ENCODE data around the gene CLK3.
"Not testable (repeated sequence)": the region's sequence is repeated elsewhere in the genome, so short reads cannot be mapped to it uniquely, and the experiment has no call there.

CLK3 gene

DNA sequence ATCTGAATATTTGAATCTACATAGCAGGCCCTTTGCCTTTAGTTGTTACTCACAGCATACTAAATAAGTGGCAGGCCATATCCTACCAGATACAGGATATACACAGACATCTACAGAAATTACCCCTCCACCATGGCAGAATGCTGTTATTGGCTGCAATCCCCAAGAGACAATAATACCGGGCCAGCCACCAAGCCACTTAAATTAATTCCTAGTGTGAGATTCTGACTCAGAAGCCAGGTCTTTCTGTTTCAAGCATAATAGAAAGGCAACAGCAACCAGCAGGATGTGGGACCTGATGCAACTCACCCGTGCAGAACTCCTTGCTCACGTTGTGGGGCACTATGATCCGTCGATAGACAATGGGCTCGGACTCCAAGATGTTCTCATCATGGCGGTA, 39.8 kb downstream of the CLK3 start:
- Histone ChIP-seq H3K9ac (ENCODE audit: insufficient read length, low read depth) (no peak overlapping the region), H3K4me3 (ENCODE audit: insufficient read length, low read depth) (no peak overlapping the region), H3K4me1 (ENCODE audit: insufficient read depth, insufficient read length) (no peaks in the 10 kb centered on the region), H3K27me3 (ENCODE audit: insufficient read depth, insufficient read length) (no peaks in the 10 kb centered on the region), H3K9me3 (ENCODE audit: insufficient read depth, low read length) (no peaks in the 10 kb centered on the region), H3K36me3 (ENCODE audit: insufficient read depth, insufficient read length, low read length) (peaks cover 33% of the 10 kb centered on the region)
- no peak for DNase-seq (ENCODE audit: low read depth, low spot score)
- TF ChIP-seq ZNF274 (IDR thresholded peaks at IDR 0.05; ENCODE audit: low read depth, low read length) = no peak
- TF ChIP-seq SUZ12 (IDR thresholded peaks at IDR 0.05; ENCODE audit: extremely low read depth, insufficient read depth, insufficient read length) = no peak
- no peak for TF ChIP-seq YY1 (IDR thresholded peaks at IDR 0.05; ENCODE audit: insufficient read depth, insufficient read length)

DNA sequence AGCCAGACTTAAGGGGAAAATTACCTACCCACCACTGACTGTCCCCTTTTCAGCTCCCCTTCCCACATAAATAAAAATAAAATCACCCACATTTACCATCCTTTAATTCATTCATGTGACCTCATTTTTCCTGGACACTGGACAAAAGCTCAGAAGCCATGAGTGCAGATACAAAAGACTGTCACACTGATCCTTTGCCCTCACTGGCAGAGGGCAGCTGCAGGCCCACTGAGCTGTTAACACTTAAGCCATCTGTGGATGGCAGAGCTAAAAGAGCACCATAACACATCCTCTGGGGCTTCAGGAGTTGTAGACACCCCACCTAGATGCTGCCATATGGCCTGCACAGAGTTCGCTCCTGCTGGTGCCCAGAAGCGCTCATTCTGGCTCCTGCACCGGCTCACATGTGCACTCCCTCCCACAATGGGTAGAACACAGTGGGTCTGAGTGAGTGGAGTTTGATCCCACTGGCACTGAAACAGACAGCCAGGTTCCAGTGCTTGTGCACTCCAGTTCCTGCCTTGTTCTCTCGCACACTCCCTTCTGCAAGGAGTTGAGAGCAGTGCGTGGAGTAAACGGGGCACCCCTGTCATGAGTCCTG, 41.4 kb downstream of the CLK3 start:
- Histone ChIP-seq H3K27me3 (ENCODE audit: insufficient read depth, insufficient read length) (no peaks in the 10 kb centered on the region), H3K36me3 (ENCODE audit: insufficient read depth, insufficient read length, low read length) (peaks cover 26% of the 10 kb centered on the region), H3K9me3 (ENCODE audit: insufficient read depth, low read length) (no peaks in the 10 kb centered on the region), H3K9ac (ENCODE audit: insufficient read length, low read depth) (no peak overlapping the region), H3K4me1 (ENCODE audit: insufficient read depth, insufficient read length) (no peaks in the 10 kb centered on the region), H3K4me3 (ENCODE audit: insufficient read length, low read depth) (no peak overlapping the region)
- TF ChIP-seq ZNF274 (IDR thresholded peaks at IDR 0.05; ENCODE audit: low read depth, low read length) = no peak
- TF ChIP-seq SUZ12 (IDR thresholded peaks at IDR 0.05; ENCODE audit: extremely low read depth, insufficient read depth, insufficient read length) = no peak
- no peak for TF ChIP-seq YY1 (IDR thresholded peaks at IDR 0.05; ENCODE audit: insufficient read depth, insufficient read length)
- DNase-seq (ENCODE audit: low read depth, low spot score) = no peak

DNA sequence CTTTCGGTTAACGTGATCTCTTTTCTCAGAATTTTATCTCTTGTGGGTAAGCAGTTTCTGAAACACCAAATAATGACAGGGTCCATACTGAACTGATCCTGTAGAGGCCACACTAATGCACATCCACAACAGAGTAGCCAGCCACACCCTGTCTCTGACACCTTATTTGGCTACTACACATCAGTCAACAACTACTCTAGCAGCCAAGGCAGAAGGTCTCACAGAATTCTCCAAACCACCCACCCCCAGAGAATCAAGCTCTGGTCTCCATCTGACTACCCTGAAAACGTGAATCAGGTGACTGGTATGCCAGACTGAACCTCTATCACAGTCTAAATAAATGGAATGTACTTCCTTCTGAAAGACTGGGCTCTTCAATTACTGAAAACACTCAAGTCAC, 42.2 kb downstream of the CLK3 start:
- Histone ChIP-seq H3K27me3 (ENCODE audit: insufficient read depth, insufficient read length) (no peaks in the 10 kb centered on the region), H3K9me3 (ENCODE audit: insufficient read depth, low read length) (no peaks in the 10 kb centered on the region), H3K36me3 (ENCODE audit: insufficient read depth, insufficient read length, low read length) (peaks cover 26% of the 10 kb centered on the region), H3K9ac (ENCODE audit: insufficient read length, low read depth) (no peak overlapping the region), H3K4me3 (ENCODE audit: insufficient read length, low read depth) (no peak overlapping the region), H3K4me1 (ENCODE audit: insufficient read depth, insufficient read length) (no peaks in the 10 kb centered on the region)
- TF ChIP-seq YY1 (IDR thresholded peaks at IDR 0.05; ENCODE audit: insufficient read depth, insufficient read length) (no peak), SUZ12 (IDR thresholded peaks at IDR 0.05; ENCODE audit: extremely low read depth, insufficient read depth, insufficient read length) (no peak), ZNF274 (IDR thresholded peaks at IDR 0.05; ENCODE audit: low read depth, low read length) (no peak)
- no peak for DNase-seq (ENCODE audit: low read depth, low spot score)

DNA sequence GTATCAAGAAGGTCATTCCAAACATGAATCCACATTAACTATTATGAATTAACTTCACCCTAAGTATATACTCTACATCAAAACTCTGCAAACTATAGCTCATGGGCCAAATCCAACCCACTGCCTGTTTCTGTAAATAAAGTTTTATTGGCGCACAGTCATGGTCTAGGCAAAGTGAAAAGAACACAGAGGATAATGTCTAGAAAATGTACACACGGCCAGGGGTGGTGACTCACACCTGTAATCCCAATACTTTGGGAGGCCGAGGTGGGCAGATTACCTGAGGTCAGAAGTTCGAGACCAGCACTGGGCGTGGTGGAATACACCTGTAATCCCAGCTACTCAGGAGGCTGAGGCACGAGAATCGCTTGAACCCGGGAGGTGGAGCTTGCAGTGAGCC, 45.6 kb downstream of the CLK3 start:
- not testable (repeated sequence) for H3K27me3 ChIP-seq (ENCODE audit: insufficient read depth, insufficient read length); H3K9ac ChIP-seq (ENCODE audit: insufficient read length, low read depth); H3K36me3 ChIP-seq (ENCODE audit: insufficient read depth, insufficient read length, low read length); H3K4me3 ChIP-seq (ENCODE audit: insufficient read length, low read depth); H3K4me1 ChIP-seq (ENCODE audit: insufficient read depth, insufficient read length); H3K9me3 ChIP-seq (ENCODE audit: insufficient read depth, low read length); DNase-seq (ENCODE audit: low read depth, low spot score)

DNA sequence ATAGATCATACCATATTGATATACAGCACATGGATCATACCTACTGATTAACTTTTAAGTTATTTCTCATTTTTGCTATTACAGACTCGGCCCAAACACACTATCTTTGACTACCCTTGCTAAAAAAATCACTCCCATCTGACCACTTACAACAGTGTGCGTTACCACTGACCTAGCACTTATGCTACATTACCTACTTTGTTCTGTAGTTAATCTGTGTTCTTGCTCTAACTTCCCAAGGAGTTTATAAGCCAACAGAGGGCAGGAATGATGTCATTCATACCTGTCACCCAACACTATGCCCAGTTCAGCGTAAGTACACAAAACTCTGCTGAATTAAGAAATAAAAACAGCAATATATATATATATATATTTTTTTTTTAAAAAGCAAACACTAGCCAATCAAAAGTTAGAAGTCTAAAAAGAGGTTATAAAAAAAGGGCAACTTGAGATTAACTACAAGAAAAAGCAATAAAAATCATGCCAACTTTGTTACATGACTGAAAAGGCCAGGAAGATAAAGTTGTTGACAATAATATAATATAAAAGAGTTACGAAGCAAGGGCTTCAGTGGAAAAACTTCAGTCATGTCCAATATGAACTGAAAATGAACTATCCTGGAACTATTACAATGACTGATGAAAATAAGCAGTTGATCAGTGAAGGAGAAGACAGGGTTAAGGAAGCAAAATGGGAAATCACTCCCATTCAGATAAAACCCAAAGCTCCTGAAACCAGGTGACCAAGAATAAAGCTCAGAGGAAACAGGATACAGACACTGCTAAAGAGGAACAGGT, 46.6 kb downstream of the CLK3 start:
- Histone ChIP-seq H3K9me3 (ENCODE audit: insufficient read depth, low read length) (no peaks in the 10 kb centered on the region), H3K36me3 (ENCODE audit: insufficient read depth, insufficient read length, low read length) (peaks cover 4% of the 10 kb centered on the region), H3K9ac (ENCODE audit: insufficient read length, low read depth) (no peak overlapping the region), H3K27me3 (ENCODE audit: insufficient read depth, insufficient read length) (no peaks in the 10 kb centered on the region), H3K4me3 (ENCODE audit: insufficient read length, low read depth) (no peak overlapping the region), H3K4me1 (ENCODE audit: insufficient read depth, insufficient read length) (no peaks in the 10 kb centered on the region)
- no peak for DNase-seq (ENCODE audit: low read depth, low spot score)
- no peak for TF ChIP-seq YY1 (IDR thresholded peaks at IDR 0.05; ENCODE audit: insufficient read depth, insufficient read length)
- TF ChIP-seq SUZ12 (IDR thresholded peaks at IDR 0.05; ENCODE audit: extremely low read depth, insufficient read depth, insufficient read length) = no peak
- no peak for TF ChIP-seq ZNF274 (IDR thresholded peaks at IDR 0.05; ENCODE audit: low read depth, low read length)

DNA sequence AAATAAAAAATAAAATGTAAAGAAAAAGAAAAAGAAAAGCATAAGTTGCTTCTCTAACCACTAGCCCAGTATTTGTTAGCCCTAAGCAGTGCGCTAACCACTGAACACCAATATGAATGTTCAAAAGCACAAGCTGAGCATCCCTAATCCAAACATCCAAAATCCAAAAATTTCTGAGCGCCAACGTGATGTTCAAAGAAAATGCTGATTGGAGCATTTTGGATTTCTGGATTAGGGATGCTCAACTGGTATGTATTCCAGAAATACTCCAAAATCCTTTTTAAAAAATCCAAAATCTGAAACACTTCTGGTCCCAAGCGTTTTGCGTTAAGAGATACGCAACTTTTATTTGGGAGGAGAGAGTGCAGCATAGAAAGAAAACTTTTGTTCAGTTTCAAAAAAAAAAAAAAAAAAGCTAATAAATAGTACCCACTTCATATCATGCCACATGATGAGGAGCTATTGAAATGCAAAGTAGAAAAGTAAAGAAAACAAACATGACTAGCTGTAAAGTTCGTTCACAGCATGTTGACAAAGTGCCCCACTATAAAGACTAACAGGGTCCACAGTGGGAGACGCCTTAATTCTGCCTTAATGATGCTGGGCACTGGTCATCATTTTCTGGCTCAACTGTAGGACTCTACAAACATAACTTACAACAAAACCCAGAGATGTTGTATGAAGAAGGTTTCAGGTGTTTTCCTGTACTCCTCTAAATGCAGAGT, 47.8 kb downstream of the CLK3 start:
- no peaks in the 10 kb centered on the region for H3K4me1 ChIP-seq (ENCODE audit: insufficient read depth, insufficient read length)
- DNase-seq (ENCODE audit: low read depth, low spot score) = no peak
- no peak overlapping the region for H3K4me3 ChIP-seq (ENCODE audit: insufficient read length, low read depth)
- peaks cover 13% of the 10 kb centered on the region for H3K36me3 ChIP-seq (ENCODE audit: insufficient read depth, insufficient read length, low read length)
- H3K27me3 ChIP-seq (ENCODE audit: insufficient read depth, insufficient read length) = no peaks in the 10 kb centered on the region
- H3K9ac ChIP-seq (ENCODE audit: insufficient read length, low read depth) = no peak overlapping the region
- TF ChIP-seq YY1 (IDR thresholded peaks at IDR 0.05; ENCODE audit: insufficient read depth, insufficient read length) (no peak), ZNF274 (IDR thresholded peaks at IDR 0.05; ENCODE audit: low read depth, low read length) (no peak), SUZ12 (IDR thresholded peaks at IDR 0.05; ENCODE audit: extremely low read depth, insufficient read depth, insufficient read length) (no peak)
- H3K9me3 ChIP-seq (ENCODE audit: insufficient read depth, low read length) = no peaks in the 10 kb centered on the region

DNA sequence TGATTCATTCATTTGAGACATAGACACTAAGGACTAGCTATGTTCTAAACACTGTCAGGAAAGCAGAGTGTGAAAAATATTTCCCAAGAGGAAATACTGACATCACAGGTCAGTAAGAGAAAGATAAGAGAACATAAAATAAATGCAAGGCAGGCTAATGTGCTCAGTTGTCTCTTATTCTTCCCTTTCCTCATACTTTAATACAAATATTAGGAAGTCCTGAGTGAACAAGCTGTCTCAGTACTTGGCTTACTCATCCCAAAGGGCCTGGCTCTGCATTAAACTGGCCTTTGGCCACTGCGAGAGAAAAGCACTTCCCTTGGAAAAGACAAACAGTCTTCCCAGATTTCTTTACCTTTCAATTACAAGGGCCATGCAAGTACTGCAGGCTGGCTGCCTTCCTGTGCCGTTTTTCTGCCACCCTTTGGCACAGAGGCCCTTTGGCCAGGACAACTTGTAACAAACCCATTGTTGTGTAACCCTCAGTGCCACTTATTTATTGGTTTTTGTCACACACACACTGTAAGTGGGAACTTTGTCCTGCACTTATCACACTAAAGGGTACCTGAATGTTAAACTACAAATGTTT, 48.5 kb downstream of the CLK3 start:
- TF ChIP-seq ZNF274 (IDR thresholded peaks at IDR 0.05; ENCODE audit: low read depth, low read length) (no peak), YY1 (IDR thresholded peaks at IDR 0.05; ENCODE audit: insufficient read depth, insufficient read length) (no peak), SUZ12 (IDR thresholded peaks at IDR 0.05; ENCODE audit: extremely low read depth, insufficient read depth, insufficient read length) (no peak)
- Histone ChIP-seq H3K27me3 (ENCODE audit: insufficient read depth, insufficient read length) (no peaks in the 10 kb centered on the region), H3K36me3 (ENCODE audit: insufficient read depth, insufficient read length, low read length) (peaks cover 17% of the 10 kb centered on the region), H3K9me3 (ENCODE audit: insufficient read depth, low read length) (no peaks in the 10 kb centered on the region), H3K4me1 (ENCODE audit: insufficient read depth, insufficient read length) (no peaks in the 10 kb centered on the region), H3K4me3 (ENCODE audit: insufficient read length, low read depth) (no peak overlapping the region), H3K9ac (ENCODE audit: insufficient read length, low read depth) (no peak overlapping the region)
- no peak for DNase-seq (ENCODE audit: low read depth, low spot score)

All from NT2/D1 (cell line).